ENCODE measurements around the gene PLEKHG3.

PLEKHG3 gene

DNA sequence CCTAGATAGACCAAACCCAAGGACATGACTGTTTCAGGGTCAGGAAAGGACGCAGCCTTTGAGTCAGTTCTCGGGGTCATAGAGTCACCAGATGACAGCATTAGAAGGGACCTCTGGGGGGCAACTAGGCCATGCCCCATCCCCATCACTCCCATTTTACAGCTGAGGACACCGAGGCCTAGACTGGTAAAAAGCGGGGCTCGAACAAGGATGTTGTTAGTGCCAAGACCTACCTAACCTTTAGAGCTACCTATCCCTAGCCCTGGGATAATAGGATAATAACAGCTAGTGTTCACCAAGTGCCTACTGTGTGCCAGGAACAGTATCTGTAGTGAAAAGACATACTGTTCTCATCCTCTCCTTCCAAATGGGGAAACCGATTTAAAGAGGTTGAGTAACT lies 48.7 kb downstream of the PLEKHG3 start:
- no peak for DNase-seq

GRCh38 chr14:64753374-64753773 lies 49.1 kb downstream of the PLEKHG3 start:
- DNase-seq: no peak

- no peak for DNase-seq
These were observed 49.8 kb downstream of the PLEKHG3 start for GRCh38 chr14:64753999-64754398.

- no peak for DNase-seq
These were observed 50.5 kb downstream of the PLEKHG3 start for GRCh38 chr14:64754685-64755084.

DNA sequence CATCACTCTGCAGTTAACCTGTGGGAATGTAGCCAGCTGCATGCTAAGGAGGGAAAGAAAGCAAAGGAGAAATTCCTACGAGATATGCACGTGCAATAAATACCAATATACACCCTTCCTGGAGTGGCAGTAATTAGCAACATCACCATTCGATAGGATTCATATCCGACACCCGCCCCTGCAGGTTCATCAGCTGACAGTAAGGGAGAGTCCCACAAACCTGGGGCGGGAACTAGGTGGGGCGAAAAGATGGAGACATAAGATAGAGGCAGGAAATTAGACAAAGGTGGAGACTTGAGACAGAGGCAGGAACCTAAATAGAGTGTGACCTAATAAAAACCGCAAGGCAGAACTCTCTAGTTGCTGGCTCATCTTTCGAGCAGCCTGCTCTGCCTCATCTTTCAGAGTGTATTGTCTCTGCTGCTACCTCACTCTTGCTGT lies 51.6 kb downstream of the PLEKHG3 start:
- no peak for DNase-seq

GRCh38 chr14:64756712-64757111 lies 52.5 kb downstream of the PLEKHG3 start:
- DNase-seq: no peak

- DNase-seq: no peak
These were observed 53.4 kb downstream of the PLEKHG3 start for GRCh38 chr14:64757601-64758000.

DNA sequence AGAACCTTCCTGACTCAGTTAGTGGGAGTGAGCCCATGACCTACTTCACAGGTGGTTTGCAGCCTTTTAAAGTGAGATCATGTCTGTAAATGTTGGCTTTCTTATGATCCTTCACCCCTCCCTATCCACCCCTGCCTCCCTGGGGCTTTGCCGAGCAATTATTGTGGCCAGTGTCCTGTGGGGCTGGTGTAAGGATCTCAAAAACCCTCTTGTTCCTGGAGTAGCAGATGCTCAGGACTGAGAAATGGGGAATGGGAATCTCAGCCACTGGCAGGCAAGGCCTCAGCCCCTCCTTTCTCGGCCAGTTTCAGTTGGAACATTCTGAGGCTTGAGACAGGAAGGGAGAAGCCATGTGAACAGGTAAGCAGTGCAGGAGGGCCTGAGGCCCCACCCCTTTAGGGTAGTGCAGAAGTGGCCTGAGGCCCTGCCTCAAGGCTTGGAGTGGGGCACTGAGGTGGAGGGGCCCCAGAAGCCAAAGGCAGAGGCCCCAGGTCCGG lies 53.8 kb downstream of the PLEKHG3 start:
- DNase-seq: no peak

DNA sequence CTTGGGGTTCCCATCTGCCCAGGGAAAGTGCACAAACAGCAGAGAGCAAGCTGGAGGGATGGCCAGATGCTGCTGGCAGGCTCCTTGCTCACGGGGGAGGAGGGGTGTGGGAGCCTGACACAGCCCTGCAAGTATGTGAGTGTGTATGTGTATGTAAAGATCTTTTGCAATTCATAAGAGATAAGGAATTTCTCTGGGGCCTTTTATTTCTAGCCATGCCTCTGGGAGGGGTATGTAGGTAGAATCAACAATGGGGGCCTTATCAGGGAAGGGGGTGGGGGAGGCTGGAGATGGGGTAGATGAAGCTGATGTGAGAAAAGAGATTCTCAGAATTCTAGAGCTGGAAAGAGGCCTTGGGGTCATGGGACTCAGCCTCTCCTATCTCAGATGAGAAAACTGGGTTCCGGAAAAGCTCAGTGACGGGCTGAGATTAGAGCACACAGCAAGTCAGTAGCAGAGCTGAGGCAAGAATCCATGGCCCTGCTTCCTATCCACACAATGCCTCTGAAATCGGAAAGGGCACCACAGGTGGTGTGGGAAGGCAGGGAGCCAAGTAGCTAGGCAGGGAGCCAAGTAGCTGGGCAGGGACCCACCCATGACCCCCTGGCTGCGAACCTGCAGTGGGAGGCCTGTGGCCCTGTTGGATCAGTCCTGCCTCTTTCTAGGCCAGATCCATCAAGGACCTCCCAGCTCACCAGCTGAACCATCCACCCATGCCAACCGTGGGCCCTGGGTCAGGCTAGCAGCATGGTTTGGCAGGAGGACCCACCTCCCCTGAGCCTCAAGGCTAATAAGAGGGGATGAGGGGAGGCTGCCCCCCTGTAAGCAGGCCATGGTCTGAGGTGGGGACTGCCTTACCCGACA lies 54.7 kb downstream of the PLEKHG3 start:
- DNase-seq: peak; percentile 70

- DNase-seq: no peak
These were observed 55.3 kb downstream of the PLEKHG3 start for GRCh38 chr14:64759555-64759938.

- DNase-seq: peak; percentile 56
These were observed 56.0 kb downstream of the PLEKHG3 start for GRCh38 chr14:64760146-64760755.

GRCh38 chr14:64760916-64761315 lies 56.7 kb downstream of the PLEKHG3 start:
- DNase-seq: no peak

DNA sequence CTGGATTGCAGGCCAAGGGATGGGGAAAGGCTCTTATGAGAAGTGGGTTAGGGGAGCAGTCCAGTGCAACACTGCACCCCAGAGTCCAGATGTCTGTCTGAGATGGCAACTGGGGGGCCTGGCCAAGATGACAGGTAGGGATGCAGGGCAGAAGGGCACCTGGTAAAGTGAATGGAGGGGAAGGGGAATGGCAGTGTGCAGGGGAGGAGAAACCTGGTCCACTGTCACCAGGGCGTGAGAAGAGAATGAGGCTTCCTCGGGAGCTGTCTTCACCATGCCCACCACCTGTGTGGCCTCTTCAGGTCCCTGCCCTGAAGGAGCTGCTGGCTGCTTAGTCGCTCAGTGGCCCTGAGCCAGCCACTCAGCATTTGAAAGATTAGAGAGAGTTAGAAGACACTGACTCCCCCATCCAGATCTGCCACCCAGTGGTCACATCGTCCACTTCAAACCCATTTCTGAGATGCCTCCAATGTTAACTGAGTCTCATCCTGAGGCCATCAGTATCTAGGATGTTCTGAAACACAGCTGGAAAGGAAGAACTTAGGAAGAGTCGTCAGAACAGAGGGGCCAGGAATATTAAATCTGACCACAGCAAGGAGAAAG lies 57.3 kb downstream of the PLEKHG3 start:
- DNase-seq: no peak

DNA sequence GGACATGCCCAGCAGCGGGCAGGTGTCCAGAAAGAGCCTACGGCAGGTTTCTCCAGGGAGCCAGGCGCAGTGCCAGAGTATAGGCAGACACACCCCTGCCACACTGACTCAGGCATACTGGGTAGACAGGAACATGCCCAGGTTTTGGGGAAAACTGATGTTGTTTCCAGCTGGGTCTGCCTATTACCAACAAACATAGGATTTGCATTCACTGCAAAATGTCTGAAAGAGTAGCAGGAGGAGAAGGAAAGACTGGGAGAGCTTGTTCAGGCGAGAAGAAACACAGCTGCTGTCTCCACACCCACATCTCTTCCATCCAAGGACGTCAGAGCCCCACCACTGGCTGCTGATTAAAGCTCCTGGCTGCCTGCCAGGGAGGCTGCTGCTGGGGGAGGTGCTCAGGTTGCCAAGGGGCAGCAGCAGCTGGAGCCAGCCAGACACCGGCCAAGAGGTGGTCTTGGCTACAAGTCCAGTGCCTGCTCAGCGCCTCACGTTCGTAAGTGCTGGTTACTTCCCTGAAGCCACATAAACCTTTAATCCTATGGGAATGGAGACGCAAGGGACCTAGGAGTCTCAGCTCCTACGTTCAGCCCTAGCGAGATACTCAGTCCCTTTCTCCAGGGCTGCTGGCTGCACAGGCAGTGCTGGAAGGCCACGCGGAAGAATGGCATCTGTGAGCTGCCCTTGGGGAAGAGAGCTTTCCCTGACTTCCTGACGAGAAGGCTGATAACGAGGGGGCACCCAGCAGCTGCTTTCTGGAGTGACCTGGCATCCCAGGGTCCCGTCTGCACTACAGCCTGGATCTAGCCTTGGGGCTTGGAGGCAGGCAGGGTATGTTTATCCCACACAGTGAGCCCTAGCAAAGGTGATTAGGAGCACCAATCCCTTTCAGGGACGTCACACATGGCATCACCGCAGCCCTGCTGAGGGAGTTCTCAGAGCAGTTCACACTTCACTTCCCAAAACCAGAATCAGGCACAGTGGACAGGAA lies 58.1 kb downstream of the PLEKHG3 start:
- DNase-seq: peak; percentile 91

GRCh38 chr14:64763085-64763782 lies 59.0 kb downstream of the PLEKHG3 start:
- no peak for DNase-seq

GRCh38 chr14:64763801-64764621 lies 59.8 kb downstream of the PLEKHG3 start:
- DNase-seq: peak; percentile 87

DNA sequence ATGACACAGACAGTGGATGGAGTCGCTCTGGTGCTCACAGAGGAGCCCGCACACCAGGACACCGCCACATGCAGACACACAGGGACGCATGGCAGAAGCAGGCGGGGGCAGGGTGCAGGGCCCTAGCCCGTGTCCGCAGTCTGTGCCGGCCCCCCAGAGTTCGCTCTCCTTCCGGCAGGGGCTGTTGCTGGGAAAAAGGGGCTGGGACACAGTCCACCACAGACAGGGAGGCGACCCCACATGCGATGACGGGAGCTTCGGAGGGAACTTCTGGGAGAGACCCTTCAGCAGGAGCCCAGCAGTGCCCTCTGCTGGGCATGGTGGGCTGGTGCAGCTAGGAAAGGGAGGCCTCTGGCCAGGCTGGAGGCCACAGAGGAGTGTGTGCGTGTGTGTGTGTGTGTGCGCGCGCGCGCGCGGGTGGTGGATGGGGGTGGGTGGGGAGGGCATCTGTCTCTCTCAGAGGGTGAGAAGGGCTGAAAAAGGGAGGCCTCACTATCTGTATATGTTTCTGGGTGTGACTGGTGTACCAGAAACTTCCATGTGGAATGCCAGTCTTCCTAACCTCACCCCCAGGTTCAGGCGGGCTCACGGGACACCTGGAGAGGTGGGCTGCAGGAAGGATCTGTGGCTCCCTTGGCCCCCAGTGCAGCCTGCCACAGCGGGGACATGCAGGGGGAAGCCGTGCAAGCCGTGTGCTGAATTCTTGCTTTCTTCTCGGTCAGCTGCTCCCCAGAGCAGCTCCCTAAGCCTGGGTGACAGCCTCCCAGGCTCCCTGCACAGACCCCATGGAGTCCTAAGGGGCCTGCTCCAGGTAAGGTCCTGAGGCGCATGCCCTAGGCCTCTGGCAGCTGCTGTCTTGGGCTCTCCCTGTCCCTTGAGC lies 60.7 kb downstream of the PLEKHG3 start:
- peak; percentile 92 for DNase-seq

DNA sequence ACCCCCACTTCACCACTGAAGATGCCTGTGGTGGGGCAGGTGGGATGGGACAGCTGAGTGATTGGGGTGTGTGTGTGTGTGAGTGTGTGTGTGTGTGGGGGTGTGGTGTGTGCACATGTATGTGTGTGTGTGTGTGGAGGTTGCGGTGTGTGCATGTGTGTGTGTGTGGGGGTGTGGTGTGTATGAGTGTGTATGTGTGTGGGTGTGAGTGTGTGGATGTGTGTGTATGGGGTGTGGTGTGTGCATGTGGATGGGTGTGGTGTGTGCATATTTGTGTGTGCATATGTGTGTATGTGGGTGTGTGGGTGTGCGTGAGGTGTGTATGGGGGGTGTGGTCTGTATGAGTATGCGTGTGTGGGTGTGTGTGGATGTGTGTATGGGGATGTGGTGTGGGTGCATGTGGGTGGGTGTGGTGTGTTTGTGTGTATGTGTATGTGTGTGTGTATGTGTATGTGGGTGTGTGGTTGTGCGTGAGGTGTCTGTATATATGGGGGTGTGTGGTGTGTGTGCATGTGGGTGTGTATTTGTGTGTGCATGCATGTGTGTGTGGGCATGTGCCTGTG lies 61.6 kb downstream of the PLEKHG3 start:
- no peak for DNase-seq

- no peak for DNase-seq
These were observed 62.4 kb downstream of the PLEKHG3 start for GRCh38 chr14:64766430-64767151.
